ENCODE data around the gene STX2.

GRCh38 chr12:130877333-130877732, 38.3 kb upstream of the STX2 start:
- TF ChIP-seq CTCF (IDR thresholded peaks at IDR 0.05 in 4 of 5, conservative IDR thresholded peaks at IDR 0.05 in 1 of 5) (no peak), POLR2A (IDR thresholded peaks at IDR 0.05) (no peak)

All from gastrocnemius medialis (tissue), 4 donors.